Endothelial cell of umbilical vein (primary cell): Measurements from ENCODE around the gene CCDC28A. TPM values are rescaled to one million over a fixed set of nuclear protein-coding genes. Genes with fewer than 3 reads are reported as not detected.

ENCODE experiments used
- BruUV-seq: library from RNA; stranded (reverse); fragments of 400-500 nt; replicated peaks from 2 replicates; lab custom pipeline; 2021; lab: Mats Ljungman, UMichigan
- CTCF ChIA-PET: fragments of 300-600, 350-600 bp; sonication (Branson Sonifier 250); formaldehyde crosslinking; loops from one replicate; lab custom pipeline; 2021; ENCODE audit warnings: antibody characterized with exemption, inconsistent platforms; lab: Charles Lee
- POLR2A ChIA-PET: fragments of 300-600, 350-600 bp; sonication (Branson Sonifier 250); formaldehyde crosslinking; loops from one replicate; lab custom pipeline; 2021; ENCODE audit warnings: antibody characterized with exemption, inconsistent platforms; lab: Charles Lee
- DNase-seq: peaks from one replicate; pipeline ENCODE4 v3.0.0-alpha.2; 2011; ENCODE audit warnings: low read depth, low spot score
- FAIRE-seq: peaks from 2 replicates; lab custom pipeline; 2011; peaks lifted over from hg19 to GRCh38; lab: Jason Lieb, UNC
- H2AFZ ChIP-seq: 2 replicates; pipeline ENCODE4 v1.6.0; 2012; ENCODE audit warnings: low read depth, low read length, control low read depth, inconsistent platforms
- H3K27ac ChIP-seq: 2 replicates; pipeline ENCODE4 v1.5.1; 2011; ENCODE audit warnings: low read depth, mild to moderate bottlenecking, control low read depth, low read length, moderate library complexity; ENCODE audit not compliant: insufficient read depth
- H3K27me3 ChIP-seq, 2 experiments: 2 replicates each; pipeline versions ENCODE4 v1.6.0 to v1.6.1; 2011; ENCODE audit warnings: low read length in 2 of 2, mixed read lengths in 1 of 2; ENCODE audit not compliant: control insufficient read depth in 2 of 2, insufficient read depth in 2 of 2
- H3K36me3 ChIP-seq, 2 experiments: 2 replicates in 1 of 2; 3 replicates in 1 of 2; pipeline ENCODE4 v1.5.1; 2011; ENCODE audit warnings: low read length in 2 of 2, mild to moderate bottlenecking in 1 of 2, moderate library complexity in 1 of 2; ENCODE audit not compliant: control insufficient read depth in 2 of 2, insufficient read depth in 2 of 2; ENCODE audit errors: extremely low read depth in 1 of 2
- H3K4me1 ChIP-seq: 3 replicates; pipeline ENCODE4 v1.5.1; 2011; ENCODE audit warnings: mild to moderate bottlenecking, low read length; ENCODE audit not compliant: control insufficient read depth, insufficient read depth; ENCODE audit errors: extremely low read depth
- H3K4me2 ChIP-seq: 2 replicates; pipeline ENCODE4 v1.6.1; 2011; ENCODE audit warnings: low read length, control low read depth, mixed read lengths; ENCODE audit not compliant: insufficient read depth
- H3K4me3 ChIP-seq, 3 experiments: fragments of 200-600 bp in 1 of 3; sonication (generic), shearing (Covaris generic) in 1 of 3; replicated peaks in 1 of 3; 2 replicates each; pipeline ENCODE4 v1.5.1; 2011 to 2016; ENCODE audit warnings: control low read depth in 3 of 3, low read length in 3 of 3, mild to moderate bottlenecking in 2 of 3, inconsistent platforms in 1 of 3, low read depth in 1 of 3, moderate library complexity in 1 of 3; ENCODE audit not compliant: insufficient read depth in 1 of 3
- H3K79me2 ChIP-seq: 2 replicates; pipeline ENCODE4 v1.6.0; 2012; ENCODE audit warnings: low read length, inconsistent platforms; ENCODE audit not compliant: control insufficient read depth, insufficient read depth
- H3K9ac ChIP-seq: replicated peaks from 2 replicates; pipeline ENCODE3; 2011; ENCODE audit warnings: low read length, control low read depth; ENCODE audit not compliant: insufficient read depth; ENCODE audit errors: extremely low read depth
- H3K9me1 ChIP-seq: replicated peaks from 3 replicates; pipeline ENCODE4 v1.6.0; 2011; ENCODE audit warnings: mild to moderate bottlenecking, low read length; ENCODE audit not compliant: control insufficient read depth, insufficient read depth; ENCODE audit errors: extremely low read depth
- H3K9me3 ChIP-seq: replicated peaks from 2 replicates; pipeline ENCODE4 v1.5.1; 2012; ENCODE audit warnings: low read length, inconsistent platforms; ENCODE audit not compliant: control insufficient read depth, insufficient read depth
- H4K20me1 ChIP-seq: replicated peaks from 2 replicates; pipeline ENCODE3; 2011; ENCODE audit warnings: mild to moderate bottlenecking, low read length; ENCODE audit not compliant: control insufficient read depth, insufficient read depth; ENCODE audit errors: extremely low read depth
- EZH2 ChIP-seq: IDR thresholded peaks from 2 replicates; pipeline ENCODE4 v1.6.1; 2012; ENCODE audit warnings: borderline replicate concordance, low read depth, mild to moderate bottlenecking, moderate library complexity, low read length, inconsistent platforms; ENCODE audit not compliant: severe bottlenecking
- FOS ChIP-seq: IDR thresholded peaks from 2 replicates; pipeline ENCODE4 v1.6.1; 2011; ENCODE audit warnings: mild to moderate bottlenecking, low read length, moderate library complexity, borderline replicate concordance; ENCODE audit not compliant: insufficient read depth
- GATA2 ChIP-seq: IDR thresholded peaks from 2 replicates; pipeline ENCODE4 v1.7.0; 2011; ENCODE audit warnings: low read depth, mild to moderate bottlenecking, moderate library complexity, mixed read lengths, low read length; ENCODE audit not compliant: insufficient read length, insufficient read depth
- JUN ChIP-seq: IDR thresholded peaks from 2 replicates; pipeline ENCODE4 v1.6.1; 2011; ENCODE audit warnings: borderline replicate concordance, low read depth; ENCODE audit not compliant: insufficient read length, insufficient read depth
- MYC ChIP-seq: IDR thresholded peaks from one replicate; pipeline ENCODE4 v1.6.1; 2011; ENCODE audit warnings: mild to moderate bottlenecking, low read depth, low read length
- POLR2A ChIP-seq: IDR thresholded peaks from 2 replicates; pipeline ENCODE4 v1.6.1; 2012; ENCODE audit warnings: low read depth, mild to moderate bottlenecking, control low read depth, low read length
- POLR2AphosphoS5 ChIP-seq: IDR thresholded peaks from 2 replicates; pipeline ENCODE4 v1.6.1; 2012; ENCODE audit warnings: low read depth, mild to moderate bottlenecking, control low read depth, low read length, moderate library complexity; ENCODE audit not compliant: insufficient read depth
- dilution Hi-C: fragments of 300-500 bp; cut with MboI; formaldehyde crosslinking; loops from one replicate; pipeline ENCODE4 v1.15.0; 2019; ENCODE audit warnings: low sequenced_read_pairs; ENCODE audit not compliant: extremely low pct_ligation_motif_present
- intact Hi-C: fragments of 100-400 bp; cut with micrococcal nuclease; formaldehyde crosslinking; loops from one replicate; pipeline ENCODE4 v1.10.0; 2022
- polyA plus RNA-seq, 4 experiments: library from polyadenylated mRNA; depleted of rRNA in 3 of 4; stranded (reverse) in 3 of 4; unstranded in 1 of 4; fragments of >200 nt; gene quantifications; 2 replicates each; pipeline versions ENCODE4 v1.2.1 to v1.2.3, GENCODE V29; 2011 to 2012; ENCODE audit warnings: missing spikeins in 1 of 4
- total RNA-seq: library from RNA; stranded (reverse); gene quantifications from 2 replicates; pipeline ENCODE4 v1.2.3, GENCODE V29; 2021
- TF ChIP-seq, protein P1 (sequence below): IDR thresholded peaks from 2 replicates; pipeline ENCODE4 v1.6.1; 2011; ENCODE audit not compliant: insufficient read depth, insufficient read length
- TF ChIP-seq, protein P2 (sequence below), 2 donors: IDR thresholded peaks; 1 replicate in 1 of 2; 2 replicates in 1 of 2; pipeline ENCODE4 v1.5.1; 2011; ENCODE audit warnings: low read length in 2 of 2, mild to moderate bottlenecking in 2 of 2, moderate library complexity in 2 of 2, control low read depth in 1 of 2, inconsistent platforms in 1 of 2, low read depth in 1 of 2; ENCODE audit not compliant: insufficient read depth in 1 of 2; ENCODE audit errors: extremely low read depth in 1 of 2

CCDC28A gene
- total and polyA plus RNA-seq, 2 donors (not counting 3 experiments of a cell fraction or from before 2014, with no cell fraction given) = 11.1 to 12.8 TPM

DNA sequence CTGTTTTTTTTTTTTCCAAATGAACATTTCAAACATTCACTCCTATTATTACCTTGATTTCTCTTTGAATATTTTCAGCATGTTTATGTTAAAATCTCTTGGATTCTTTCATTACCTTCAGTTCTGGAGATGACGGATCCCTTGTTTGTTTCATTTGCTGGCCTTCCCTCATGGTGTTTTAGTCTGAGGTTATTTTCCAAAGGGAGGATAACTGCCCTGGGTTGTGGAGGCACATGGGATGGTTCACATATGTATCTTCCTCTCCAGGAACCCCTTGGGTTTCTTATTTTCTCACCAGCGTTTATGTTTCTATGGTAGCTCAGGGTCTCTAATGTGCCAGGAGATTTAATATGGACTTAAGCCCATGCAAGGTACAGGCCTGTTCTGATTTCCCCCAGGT, 58.6 kb downstream of the CCDC28A start:
- no peak for TF ChIP-seq POLR2AphosphoS5
- TF ChIP-seq FOS = no peak
- TF ChIP-seq JUN = no peak
- TF ChIP-seq, protein P1, sequence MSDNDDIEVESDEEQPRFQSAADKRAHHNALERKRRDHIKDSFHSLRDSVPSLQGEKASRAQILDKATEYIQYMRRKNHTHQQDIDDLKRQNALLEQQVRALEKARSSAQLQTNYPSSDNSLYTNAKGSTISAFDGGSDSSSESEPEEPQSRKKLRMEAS = no peak
- TF ChIP-seq, protein P2, sequence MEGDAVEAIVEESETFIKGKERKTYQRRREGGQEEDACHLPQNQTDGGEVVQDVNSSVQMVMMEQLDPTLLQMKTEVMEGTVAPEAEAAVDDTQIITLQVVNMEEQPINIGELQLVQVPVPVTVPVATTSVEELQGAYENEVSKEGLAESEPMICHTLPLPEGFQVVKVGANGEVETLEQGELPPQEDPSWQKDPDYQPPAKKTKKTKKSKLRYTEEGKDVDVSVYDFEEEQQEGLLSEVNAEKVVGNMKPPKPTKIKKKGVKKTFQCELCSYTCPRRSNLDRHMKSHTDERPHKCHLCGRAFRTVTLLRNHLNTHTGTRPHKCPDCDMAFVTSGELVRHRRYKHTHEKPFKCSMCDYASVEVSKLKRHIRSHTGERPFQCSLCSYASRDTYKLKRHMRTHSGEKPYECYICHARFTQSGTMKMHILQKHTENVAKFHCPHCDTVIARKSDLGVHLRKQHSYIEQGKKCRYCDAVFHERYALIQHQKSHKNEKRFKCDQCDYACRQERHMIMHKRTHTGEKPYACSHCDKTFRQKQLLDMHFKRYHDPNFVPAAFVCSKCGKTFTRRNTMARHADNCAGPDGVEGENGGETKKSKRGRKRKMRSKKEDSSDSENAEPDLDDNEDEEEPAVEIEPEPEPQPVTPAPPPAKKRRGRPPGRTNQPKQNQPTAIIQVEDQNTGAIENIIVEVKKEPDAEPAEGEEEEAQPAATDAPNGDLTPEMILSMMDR (IDR thresholded peaks at IDR 0.05; ENCODE audit: extremely low read depth in 1 of 2, insufficient read depth in 1 of 2, low read depth in 1 of 2, low read length in 2 of 2) = no peak
- TF ChIP-seq EZH2 = no peak
- TF ChIP-seq MYC = no peak
- no peak for TF ChIP-seq GATA2
- no peak for TF ChIP-seq POLR2A
- Histone ChIP-seq H3K9me3 (no peaks in the 10 kb centered on the region), H3K4me1 (no peaks in the 10 kb centered on the region), H3K4me2 (no peak overlapping the region), H3K9me1 (no peaks in the 10 kb centered on the region), H3K27ac (no peak overlapping the region), H2AFZ (no peak overlapping the region), H3K79me2 (no peaks in the 10 kb centered on the region), H3K9ac (no peak overlapping the region), H3K36me3 (no peaks in the 10 kb centered on the region), H3K27me3 (no peaks in the 10 kb centered on the region), H4K20me1 (no peaks in the 10 kb centered on the region), H3K4me3 (no peak overlapping the region)
- no TSS peak for BruUV-seq
- intact Hi-C loops (no loop called here), dilution Hi-C loops (no loop called here)
- ChIA-PET CTCF (no interaction called here), POLR2A (no interaction called here)
- DNase-seq (no peak), FAIRE-seq (no peak)
